ENCODE measurements around the gene TALDO1. TPM values are rescaled to one million over a fixed set of nuclear protein-coding genes. Genes with fewer than 3 reads are reported as not detected.

TALDO1 gene
- total RNA-seq, 2 donors from 2014 or later = 132 to 232 TPM

DNA sequence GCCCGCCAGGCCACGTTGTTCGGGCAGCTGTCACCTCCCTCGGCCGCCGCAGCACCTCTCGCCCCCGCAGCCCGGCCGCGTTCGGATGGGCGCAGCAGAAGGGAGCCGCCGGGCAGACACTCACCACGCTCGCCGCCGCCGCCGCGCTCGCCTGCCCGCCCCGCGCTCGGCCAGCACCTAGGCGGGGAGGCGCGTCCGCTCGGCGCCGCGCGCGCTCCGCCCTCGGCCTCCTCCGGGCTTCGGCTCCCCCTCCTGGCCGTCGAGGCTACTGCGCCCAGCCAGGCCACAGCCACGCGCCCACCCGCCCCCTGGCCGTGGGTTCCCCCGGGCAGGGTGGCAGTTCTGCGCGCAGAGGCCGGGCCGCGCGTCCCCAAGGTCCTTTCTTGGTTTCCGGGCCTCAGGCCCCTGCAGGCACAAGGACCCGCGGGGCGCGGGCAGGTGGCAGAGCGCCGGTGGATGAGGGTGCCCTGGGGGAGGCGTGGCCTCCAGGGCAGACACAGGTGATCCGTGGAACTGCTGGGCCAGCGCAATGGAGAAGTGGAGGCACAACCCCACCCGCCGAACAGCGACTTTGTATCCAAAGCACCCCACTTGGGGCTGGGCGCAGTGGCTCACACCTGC, 50.9 kb downstream of the TALDO1 start, which contains the start of gene SLC25A22:
Gene SLC25A22 (minus strand): TSS at position 189 of the 621 bp plus-strand sequence. CDS start 3,275 bp downstream, outside the sequence.
- Histone ChIP-seq H3K4me1 (ENCODE audit: control insufficient read depth in 1 of 2, low read depth in 2 of 2) (peaks cover 10 to 34% of the 10 kb centered on the region in 2 donors), H3K4me3 (peak within 1 kb of the TSS; percentile 86), H3K9me3 (no peaks in the 10 kb centered on the region), H3K27me3 (replicated peaks; ENCODE audit: insufficient read depth) (no peaks in the 10 kb centered on the region), H3K36me3 (peaks cover 18% of the 10 kb centered on the region), H3K27ac (peak within 1 kb of the TSS; percentile 69 to 79)
- ATAC-seq (ENCODE audit: insufficient number of reproducible peaks, low FRiP score, low read depth) (peak; percentile 52), DNase-seq (ENCODE audit: low spot score) (no peak)
- TF ChIP-seq, protein P1, sequence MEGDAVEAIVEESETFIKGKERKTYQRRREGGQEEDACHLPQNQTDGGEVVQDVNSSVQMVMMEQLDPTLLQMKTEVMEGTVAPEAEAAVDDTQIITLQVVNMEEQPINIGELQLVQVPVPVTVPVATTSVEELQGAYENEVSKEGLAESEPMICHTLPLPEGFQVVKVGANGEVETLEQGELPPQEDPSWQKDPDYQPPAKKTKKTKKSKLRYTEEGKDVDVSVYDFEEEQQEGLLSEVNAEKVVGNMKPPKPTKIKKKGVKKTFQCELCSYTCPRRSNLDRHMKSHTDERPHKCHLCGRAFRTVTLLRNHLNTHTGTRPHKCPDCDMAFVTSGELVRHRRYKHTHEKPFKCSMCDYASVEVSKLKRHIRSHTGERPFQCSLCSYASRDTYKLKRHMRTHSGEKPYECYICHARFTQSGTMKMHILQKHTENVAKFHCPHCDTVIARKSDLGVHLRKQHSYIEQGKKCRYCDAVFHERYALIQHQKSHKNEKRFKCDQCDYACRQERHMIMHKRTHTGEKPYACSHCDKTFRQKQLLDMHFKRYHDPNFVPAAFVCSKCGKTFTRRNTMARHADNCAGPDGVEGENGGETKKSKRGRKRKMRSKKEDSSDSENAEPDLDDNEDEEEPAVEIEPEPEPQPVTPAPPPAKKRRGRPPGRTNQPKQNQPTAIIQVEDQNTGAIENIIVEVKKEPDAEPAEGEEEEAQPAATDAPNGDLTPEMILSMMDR (IDR thresholded peaks at IDR 0.05) = peak; percentile 82

DNA sequence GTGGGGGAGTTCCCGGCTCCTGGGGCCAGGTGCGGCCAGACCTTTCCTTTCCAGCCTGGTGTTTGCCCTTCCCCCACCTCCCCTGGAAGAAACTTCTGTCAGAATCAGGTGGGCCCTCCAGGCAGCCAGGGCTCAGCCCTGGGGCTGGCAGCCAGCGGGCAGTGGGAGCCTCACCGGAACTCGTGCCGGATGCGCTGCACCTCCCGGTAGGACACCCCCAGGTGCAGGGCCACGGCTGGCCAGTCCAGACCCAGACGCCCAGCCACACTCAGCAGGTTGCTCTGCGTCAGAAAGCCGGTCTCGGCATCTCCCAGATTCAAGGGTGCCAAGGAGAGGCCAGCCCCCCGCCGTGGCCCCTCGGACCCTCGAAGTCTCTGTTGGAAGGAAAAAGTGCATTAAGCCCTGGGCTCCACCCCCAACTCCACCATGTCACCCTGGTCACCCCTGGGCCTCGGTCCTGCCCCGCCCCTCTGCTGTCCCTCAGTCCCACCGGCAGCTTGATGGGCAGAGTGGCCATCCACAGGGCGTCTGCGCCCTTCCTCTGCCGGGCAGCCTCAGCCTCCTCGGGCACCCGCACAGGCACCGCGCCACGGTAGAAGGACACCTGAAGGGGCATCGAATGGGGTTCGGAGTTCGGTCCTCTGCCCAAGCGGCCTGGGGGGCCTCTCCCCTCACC, 52.5 kb downstream of the TALDO1 start:
- no peaks in the 10 kb centered on the region for H3K27me3 ChIP-seq (replicated peaks; ENCODE audit: insufficient read depth)

DNA sequence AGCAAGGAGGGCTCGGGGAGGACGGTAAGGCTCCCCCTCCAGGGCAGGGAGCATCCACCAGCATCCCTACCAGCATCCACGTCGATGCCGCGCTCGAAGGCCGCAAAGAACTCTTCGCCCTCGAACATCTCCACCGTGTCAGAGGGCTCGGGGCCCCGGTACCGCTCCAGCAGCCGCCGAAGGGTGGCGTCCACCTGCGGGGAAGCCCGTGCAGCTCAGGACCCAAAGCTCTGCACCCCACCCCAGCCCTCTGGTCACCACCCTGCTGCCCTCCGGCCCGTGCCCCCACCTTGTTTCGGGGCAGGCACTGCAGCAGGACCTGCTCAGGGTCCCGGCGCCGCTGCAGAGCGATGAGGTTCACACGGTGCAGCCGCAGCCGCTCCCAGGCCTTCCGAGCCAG, 53.2 kb downstream of the TALDO1 start:
- H3K4me1 ChIP-seq (ENCODE audit: control insufficient read depth in 1 of 2, low read depth in 2 of 2) = peaks cover 18 to 41% of the 10 kb centered on the region in 2 donors
- H3K9me3 ChIP-seq = no peaks in the 10 kb centered on the region
- H3K27ac ChIP-seq = no peak overlapping the region
- H3K36me3 ChIP-seq = peaks cover 18% of the 10 kb centered on the region
- ATAC-seq (ENCODE audit: insufficient number of reproducible peaks, low FRiP score, low read depth) (no peak), DNase-seq (ENCODE audit: low spot score) (no peak)
- H3K27me3 ChIP-seq (replicated peaks; ENCODE audit: insufficient read depth) = no peaks in the 10 kb centered on the region
- TF ChIP-seq, protein P1 (IDR thresholded peaks at IDR 0.05) = no peak
- H3K4me3 ChIP-seq = no peak overlapping the region

More for the DNA sequence above, 52.5 kb downstream of the TALDO1 start:
- Histone ChIP-seq H3K4me1 (ENCODE audit: control insufficient read depth in 1 of 2, low read depth in 2 of 2) (peaks cover 18 to 47% of the 10 kb centered on the region in 2 donors), H3K9me3 (no peaks in the 10 kb centered on the region), H3K27ac (no peak overlapping the region), H3K36me3 (peaks cover 18% of the 10 kb centered on the region), H3K4me3 (no peak overlapping the region)
- TF ChIP-seq, protein P1 (IDR thresholded peaks at IDR 0.05) = no peak
- DNase-seq (ENCODE audit: low spot score) (no peak), ATAC-seq (ENCODE audit: insufficient number of reproducible peaks, low FRiP score, low read depth) (no peak)

DNA sequence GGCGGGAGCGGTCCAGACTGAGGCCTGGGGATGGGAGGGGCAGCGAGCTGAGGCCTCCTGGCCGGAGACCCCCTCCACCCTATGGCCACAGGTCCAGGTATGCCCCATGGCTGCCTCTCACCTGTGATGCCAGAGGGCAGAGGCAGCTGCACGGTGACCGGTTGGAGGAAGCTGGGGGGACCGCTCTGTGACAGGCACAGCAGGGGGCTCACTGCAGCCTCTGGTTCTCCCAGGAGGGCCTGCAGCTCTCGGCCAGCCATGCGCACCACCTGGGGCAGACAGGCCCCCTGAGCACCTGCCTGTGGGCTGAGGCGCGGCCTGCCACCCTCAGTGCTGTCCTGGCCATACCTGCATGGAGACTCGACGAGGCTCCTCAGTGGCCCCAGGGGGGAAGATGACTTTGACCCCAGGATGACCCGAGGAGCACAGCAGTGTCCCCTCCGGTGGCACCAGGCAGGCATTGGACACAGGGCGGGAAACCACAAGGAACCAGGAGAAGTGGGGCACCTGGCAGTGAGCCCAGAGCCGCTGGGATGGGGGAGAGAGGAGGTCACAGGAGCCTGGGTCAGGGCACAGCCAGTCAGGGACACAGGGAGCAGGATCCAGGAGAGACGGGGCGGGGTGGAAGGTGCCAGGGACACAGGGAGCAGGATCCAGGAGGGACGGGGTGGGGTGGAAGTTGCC, 54.0 kb downstream of the TALDO1 start:
- TF ChIP-seq, protein P1 (IDR thresholded peaks at IDR 0.05) = no peak
- no peak for DNase-seq (ENCODE audit: low spot score)
- peaks cover 15 to 36% of the 10 kb centered on the region in 2 donors for H3K4me1 ChIP-seq (ENCODE audit: control insufficient read depth in 1 of 2, low read depth in 2 of 2)
- H3K27ac ChIP-seq = no peak overlapping the region
- ATAC-seq (ENCODE audit: insufficient number of reproducible peaks, low FRiP score, low read depth) = no peak
- no peaks in the 10 kb centered on the region for H3K27me3 ChIP-seq (replicated peaks; ENCODE audit: insufficient read depth)
- H3K9me3 ChIP-seq = no peaks in the 10 kb centered on the region
- no peak overlapping the region for H3K4me3 ChIP-seq
- H3K36me3 ChIP-seq = peaks cover 18% of the 10 kb centered on the region

DNA sequence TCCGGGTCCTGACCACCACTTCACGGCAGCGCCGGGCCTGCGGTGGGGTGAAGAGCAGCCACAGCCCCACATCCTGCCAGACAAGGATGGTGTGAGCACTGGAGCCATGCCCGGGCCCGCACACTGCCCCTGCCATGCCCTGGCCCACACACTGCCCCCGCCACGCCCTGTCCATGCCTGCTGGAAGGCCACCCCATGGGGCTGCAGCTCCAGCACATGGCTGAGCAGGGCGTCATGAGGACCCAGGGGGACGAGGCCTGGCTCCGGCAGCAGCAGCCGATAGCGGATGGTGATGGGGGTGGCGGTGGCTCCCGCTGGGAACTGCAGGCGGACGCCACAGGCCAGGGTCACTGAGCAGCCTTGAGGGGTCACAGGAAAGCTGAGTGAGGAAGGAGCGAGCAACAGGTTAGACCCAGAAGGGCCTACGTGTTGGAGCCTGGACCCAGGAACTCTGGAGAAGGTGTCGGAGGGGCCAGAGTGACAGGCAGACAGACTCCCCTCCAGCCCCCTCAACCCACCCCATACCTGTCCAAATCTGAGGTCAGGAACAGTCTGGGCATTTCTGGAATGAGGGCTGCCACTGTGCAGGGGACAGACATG, 54.9 kb downstream of the TALDO1 start:
- TF ChIP-seq, protein P1 (IDR thresholded peaks at IDR 0.05) = no peak
- DNase-seq (ENCODE audit: low spot score) (no peak), ATAC-seq (ENCODE audit: insufficient number of reproducible peaks, low FRiP score, low read depth) (no peak)
- Histone ChIP-seq H3K36me3 (peaks cover 18% of the 10 kb centered on the region), H3K4me1 (ENCODE audit: control insufficient read depth in 1 of 2, low read depth in 2 of 2) (peaks cover 9 to 28% of the 10 kb centered on the region in 2 donors), H3K9me3 (no peaks in the 10 kb centered on the region), H3K4me3 (no peak overlapping the region), H3K27me3 (replicated peaks; ENCODE audit: insufficient read depth) (no peaks in the 10 kb centered on the region), H3K27ac (no peak overlapping the region)

Data from thoracic aorta (tissue), 2 donors.